Epithelial cell of esophagus (primary cell): Measurements from ENCODE around the gene TSC22D1.

Source experiments
- DNase-seq: peaks from one replicate; pipeline ENCODE4 v3.0.0; 2010; ENCODE audit warnings: low read depth
- H3K4me3 ChIP-seq: 2 replicates; pipeline ENCODE4 v1.5.1; 2011; ENCODE audit warnings: mild to moderate bottlenecking, low read length, control low read depth
- TF ChIP-seq, protein P1 (sequence below): IDR thresholded peaks from 2 replicates; pipeline ENCODE4 v1.5.1; 2011; ENCODE audit warnings: low read depth, mild to moderate bottlenecking, low read length, control low read depth, inconsistent platforms; ENCODE audit not compliant: insufficient read depth; ENCODE audit errors: missing control alignments

TSC22D1 gene

DNA sequence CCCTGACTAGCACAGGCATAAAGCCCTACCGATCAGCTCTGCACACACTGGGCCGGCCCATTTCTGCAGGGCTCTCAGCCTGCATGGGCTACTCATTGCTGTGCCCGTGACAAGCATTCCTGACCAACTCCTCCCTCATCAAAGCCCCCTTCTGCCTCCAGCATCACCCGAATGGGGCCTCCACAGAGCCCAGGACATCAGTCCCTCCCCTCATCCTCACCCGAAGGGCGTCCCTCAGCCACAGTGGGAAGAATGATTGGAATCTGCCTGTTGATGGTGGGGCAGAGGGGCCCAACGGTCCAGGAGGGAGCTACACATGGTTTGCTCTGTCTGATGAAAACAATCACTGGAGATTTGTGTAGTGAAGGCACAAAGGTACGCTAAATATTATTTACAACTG is 158.7 kb downstream of the TSC22D1 start:
- H3K4me3 ChIP-seq = no peak overlapping the region
- no peak for DNase-seq
- TF ChIP-seq, protein P1, sequence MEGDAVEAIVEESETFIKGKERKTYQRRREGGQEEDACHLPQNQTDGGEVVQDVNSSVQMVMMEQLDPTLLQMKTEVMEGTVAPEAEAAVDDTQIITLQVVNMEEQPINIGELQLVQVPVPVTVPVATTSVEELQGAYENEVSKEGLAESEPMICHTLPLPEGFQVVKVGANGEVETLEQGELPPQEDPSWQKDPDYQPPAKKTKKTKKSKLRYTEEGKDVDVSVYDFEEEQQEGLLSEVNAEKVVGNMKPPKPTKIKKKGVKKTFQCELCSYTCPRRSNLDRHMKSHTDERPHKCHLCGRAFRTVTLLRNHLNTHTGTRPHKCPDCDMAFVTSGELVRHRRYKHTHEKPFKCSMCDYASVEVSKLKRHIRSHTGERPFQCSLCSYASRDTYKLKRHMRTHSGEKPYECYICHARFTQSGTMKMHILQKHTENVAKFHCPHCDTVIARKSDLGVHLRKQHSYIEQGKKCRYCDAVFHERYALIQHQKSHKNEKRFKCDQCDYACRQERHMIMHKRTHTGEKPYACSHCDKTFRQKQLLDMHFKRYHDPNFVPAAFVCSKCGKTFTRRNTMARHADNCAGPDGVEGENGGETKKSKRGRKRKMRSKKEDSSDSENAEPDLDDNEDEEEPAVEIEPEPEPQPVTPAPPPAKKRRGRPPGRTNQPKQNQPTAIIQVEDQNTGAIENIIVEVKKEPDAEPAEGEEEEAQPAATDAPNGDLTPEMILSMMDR = no peak

DNA sequence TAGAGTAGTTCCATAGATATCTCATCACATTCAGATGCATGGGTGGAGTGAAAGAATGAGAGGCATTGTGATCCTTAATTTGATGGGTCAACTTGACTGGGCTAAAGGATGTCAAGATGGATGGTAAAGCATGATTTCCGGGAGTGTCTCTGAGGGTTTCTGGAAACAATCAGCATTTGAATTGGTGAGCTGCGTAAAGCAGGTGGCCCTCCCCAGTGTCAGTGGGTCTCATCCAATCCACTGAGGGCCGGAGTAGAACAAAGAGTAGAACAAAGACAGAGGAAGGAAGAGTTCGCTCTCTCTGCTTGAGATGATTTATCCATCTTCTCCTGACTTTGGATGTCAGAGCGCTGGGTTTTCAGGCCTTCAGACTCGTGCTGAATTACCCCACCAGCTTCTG is 159.4 kb downstream of the TSC22D1 start:
- H3K4me3 ChIP-seq = no peak overlapping the region
- no peak for DNase-seq
- TF ChIP-seq, protein P1 = no peak

DNA sequence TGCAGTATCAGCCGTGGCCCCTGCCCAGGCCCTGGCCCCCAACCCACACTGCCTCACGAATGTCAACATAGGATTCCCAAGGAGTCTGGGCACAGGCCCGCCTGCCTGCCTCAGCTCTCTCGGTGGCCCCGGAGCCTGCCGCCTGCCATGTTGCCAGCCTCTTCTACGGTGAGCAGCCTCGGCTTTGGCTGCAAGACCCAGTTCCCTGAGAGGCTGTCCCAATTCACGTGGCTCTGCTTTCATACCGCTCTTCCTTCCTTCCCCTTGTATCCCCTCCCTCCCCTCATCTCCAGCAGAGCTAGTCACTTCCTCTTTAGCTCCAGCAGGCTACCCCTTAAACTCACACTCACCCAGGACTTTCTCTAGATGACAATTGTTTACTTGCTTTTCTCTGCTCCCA is 159.8 kb downstream of the TSC22D1 start:
- no peak overlapping the region for H3K4me3 ChIP-seq
- TF ChIP-seq, protein P1 = no peak
- DNase-seq = no peak

DNA sequence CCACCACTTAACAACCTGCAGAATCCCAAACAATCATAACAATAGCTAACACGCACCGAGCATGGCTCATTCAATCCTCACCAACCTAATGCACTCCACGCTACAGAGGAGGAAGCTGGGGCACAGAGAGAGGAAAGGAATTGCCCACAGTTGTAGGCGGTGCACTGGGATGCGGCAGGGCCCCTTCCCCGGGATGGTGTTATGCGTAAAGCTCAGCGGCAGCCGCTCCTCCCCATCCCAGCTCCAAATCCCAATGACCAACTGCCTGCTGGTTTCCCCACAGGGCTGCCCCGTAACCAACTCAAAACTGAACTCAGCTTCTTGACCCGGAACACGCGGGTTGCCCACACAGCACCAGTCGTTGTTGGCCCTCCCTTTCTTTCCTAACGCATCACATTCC is 160.3 kb downstream of the TSC22D1 start:
- TF ChIP-seq, protein P1 = no peak
- H3K4me3 ChIP-seq = no peak overlapping the region
- no peak for DNase-seq

DNA sequence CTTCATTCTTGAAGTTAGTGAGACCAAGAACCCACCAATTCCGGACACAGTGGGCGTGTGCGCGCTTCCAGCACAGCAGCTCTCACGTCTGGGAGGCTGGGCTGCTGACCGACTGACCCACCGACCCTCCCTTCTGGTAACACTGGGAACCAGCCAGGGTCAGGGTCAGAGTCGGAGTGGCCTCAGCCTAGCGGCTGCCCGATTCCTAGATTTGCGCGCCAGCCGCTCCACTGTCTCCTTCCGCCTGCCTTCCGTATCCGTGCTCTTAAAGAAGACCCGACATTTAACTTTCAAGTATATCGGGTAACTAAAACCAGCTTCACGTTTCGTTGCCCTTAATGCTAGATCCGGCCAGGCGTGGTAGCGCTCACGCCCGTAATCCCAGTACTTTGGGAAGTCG is 161.4 kb downstream of the TSC22D1 start:
- DNase-seq = no peak
- H3K4me3 ChIP-seq = no peak overlapping the region
- TF ChIP-seq, protein P1 = no peak

DNA sequence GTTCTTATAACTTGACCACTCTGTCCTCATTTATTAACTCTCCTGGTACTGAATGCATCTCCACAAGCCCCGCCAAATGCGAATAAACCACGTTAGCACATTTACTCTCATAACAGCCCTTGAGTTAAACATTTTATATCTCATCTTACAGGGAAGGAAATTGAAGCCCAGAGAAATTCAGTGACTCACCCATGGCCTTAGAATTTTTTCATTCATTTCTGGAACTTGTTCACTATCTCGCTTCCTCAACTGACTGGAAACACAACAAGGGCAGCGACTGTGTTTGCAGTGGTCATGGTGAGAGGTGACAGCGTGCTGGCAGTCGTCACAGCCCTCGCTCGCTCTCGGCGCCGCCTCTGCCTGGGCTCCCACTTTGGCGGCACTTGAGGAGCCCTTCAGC is 163.0 kb downstream of the TSC22D1 start:
- no peak for DNase-seq
- TF ChIP-seq, protein P1 = no peak
- no peak overlapping the region for H3K4me3 ChIP-seq

DNA sequence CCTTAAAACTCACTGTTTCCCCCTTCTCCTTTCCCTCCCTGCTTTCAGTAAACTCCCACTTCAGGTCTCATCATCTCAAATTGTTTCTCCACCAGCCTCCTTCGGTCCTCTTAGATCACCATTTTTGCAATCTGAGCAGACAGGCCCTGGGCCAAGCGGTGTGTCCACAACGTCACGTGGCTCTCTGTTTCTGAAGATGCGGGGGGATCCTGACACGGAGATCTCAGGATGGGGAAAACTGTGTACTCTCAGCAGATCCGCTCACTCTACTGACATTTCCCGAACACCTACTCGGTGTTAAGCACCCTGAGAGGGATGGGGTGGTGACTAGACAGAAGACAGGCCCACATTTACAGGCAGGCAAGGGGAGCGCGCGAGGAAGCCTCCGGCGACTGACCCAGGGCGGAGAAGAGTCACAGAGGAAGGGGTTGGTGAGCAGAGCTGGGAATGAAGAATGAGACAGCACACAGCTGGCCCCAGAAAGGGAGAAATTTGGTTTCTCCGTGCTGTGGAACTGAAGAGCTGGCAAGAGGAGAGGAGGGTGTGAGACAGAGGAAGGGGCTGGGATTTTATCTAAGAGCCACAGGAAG is 163.7 kb downstream of the TSC22D1 start:
- DNase-seq = no peak
- TF ChIP-seq, protein P1 = no peak
- H3K4me3 ChIP-seq = no peak overlapping the region
